ENCODE data around the gene UBE2Q2.

The UBE2Q2 gene

DNA sequence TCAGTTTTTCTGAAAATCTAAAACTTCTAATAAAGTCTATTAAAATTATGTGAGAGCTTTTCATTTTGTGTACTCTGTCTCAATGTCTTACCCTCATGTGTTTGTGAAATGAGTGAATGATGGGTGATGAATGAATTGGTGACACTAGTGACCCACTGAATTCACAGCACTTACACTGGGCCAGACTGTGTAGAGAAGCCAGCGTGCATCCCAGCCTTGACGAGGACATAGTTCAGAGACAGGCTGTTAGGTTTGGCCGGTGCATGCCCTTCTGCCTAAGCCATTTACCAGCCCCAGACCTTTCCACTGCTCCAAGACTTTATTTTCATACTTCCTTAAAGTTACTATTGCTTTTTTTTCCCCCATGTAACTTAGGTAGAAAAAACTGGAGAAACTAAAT is 99.2 kb downstream of the UBE2Q2 start:
- Histone ChIP-seq H3K27ac (no peak overlapping the region), H2AFZ (ENCODE audit: low read depth) (no peak overlapping the region), H3K36me3 (ENCODE audit: insufficient read depth) (no peaks in the 10 kb centered on the region), H4K20me1 (ENCODE audit: insufficient read depth) (no peaks in the 10 kb centered on the region), H3K4me1 (ENCODE audit: low read depth, poor library complexity, severe bottlenecking) (no peaks in the 10 kb centered on the region), H3K9ac (no peak overlapping the region), H3K4me3 (IDR thresholded peaks at IDR 0.05; ENCODE audit: insufficient read depth, low read depth, low read length) (no peak overlapping the region), H3K79me2 (ENCODE audit: insufficient read depth, low read depth) (no peaks in the 10 kb centered on the region), H3K27me3 (ENCODE audit: insufficient read depth, low read depth) (no peaks in the 10 kb centered on the region), H3K4me2 (no peak overlapping the region)
- TF ChIP-seq, protein P1, sequence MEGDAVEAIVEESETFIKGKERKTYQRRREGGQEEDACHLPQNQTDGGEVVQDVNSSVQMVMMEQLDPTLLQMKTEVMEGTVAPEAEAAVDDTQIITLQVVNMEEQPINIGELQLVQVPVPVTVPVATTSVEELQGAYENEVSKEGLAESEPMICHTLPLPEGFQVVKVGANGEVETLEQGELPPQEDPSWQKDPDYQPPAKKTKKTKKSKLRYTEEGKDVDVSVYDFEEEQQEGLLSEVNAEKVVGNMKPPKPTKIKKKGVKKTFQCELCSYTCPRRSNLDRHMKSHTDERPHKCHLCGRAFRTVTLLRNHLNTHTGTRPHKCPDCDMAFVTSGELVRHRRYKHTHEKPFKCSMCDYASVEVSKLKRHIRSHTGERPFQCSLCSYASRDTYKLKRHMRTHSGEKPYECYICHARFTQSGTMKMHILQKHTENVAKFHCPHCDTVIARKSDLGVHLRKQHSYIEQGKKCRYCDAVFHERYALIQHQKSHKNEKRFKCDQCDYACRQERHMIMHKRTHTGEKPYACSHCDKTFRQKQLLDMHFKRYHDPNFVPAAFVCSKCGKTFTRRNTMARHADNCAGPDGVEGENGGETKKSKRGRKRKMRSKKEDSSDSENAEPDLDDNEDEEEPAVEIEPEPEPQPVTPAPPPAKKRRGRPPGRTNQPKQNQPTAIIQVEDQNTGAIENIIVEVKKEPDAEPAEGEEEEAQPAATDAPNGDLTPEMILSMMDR (conservative IDR thresholded peaks at IDR 0.05; ENCODE audit: low read depth, low read length) = no peak

DNA sequence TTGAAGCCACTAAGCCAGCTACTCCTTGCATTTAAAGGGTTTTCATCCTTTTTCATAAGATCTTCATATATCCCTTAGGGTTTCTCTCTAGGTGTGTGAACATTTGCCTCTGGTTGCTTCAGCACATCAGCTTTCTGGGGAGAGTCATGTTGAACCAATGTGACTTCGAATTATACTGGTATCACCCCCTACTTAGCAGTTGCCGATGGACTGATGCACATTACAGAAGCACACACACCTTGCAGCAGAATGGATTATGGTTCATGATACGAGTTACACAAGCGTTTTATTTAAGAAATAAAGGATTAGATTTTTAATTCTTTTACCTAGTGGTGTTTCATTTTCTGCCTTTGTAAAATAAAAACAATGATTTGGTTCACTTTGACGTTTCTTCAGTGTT is 100.0 kb downstream of the UBE2Q2 start:
- no peak overlapping the region for H3K4me2 ChIP-seq
- no peaks in the 10 kb centered on the region for H3K36me3 ChIP-seq (ENCODE audit: insufficient read depth)
- H2AFZ ChIP-seq (ENCODE audit: low read depth) = no peak overlapping the region
- H3K27me3 ChIP-seq (ENCODE audit: insufficient read depth, low read depth) = no peaks in the 10 kb centered on the region
- H3K4me1 ChIP-seq (ENCODE audit: low read depth, poor library complexity, severe bottlenecking) = no peaks in the 10 kb centered on the region
- TF ChIP-seq, protein P1 (conservative IDR thresholded peaks at IDR 0.05; ENCODE audit: low read depth, low read length) = no peak
- no peak overlapping the region for H3K27ac ChIP-seq
- H3K4me3 ChIP-seq (IDR thresholded peaks at IDR 0.05; ENCODE audit: insufficient read depth, low read depth, low read length) = no peak overlapping the region
- H4K20me1 ChIP-seq (ENCODE audit: insufficient read depth) = no peaks in the 10 kb centered on the region
- no peaks in the 10 kb centered on the region for H3K79me2 ChIP-seq (ENCODE audit: insufficient read depth, low read depth)
- no peak overlapping the region for H3K9ac ChIP-seq

DNA sequence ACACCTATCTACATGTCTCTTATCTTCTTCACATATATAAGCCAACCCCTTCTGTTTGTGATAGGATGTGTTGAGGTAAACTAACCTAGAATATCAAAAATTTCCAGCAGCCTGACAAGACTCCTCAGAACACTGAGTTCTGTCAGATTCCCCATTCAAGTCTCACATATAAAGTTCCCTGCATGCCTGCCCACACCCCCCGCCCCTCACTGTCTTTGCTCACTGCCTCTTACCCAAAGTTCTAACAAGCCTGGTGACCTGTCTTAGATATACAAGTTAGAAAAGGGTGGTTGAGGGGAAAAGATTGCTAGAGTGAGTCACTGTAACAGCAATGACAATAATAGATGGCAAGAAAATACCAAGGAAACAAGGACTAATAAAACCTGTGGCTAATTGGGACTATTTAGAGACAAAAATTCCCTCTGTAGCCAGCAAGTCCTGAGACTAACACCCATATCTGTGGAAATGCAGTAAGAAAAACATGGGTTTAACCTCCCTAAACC is 100.5 kb downstream of the UBE2Q2 start:
- Histone ChIP-seq H3K4me1 (ENCODE audit: low read depth, poor library complexity, severe bottlenecking) (no peaks in the 10 kb centered on the region), H3K27me3 (ENCODE audit: insufficient read depth, low read depth) (no peaks in the 10 kb centered on the region), H3K79me2 (ENCODE audit: insufficient read depth, low read depth) (no peaks in the 10 kb centered on the region), H3K36me3 (ENCODE audit: insufficient read depth) (no peaks in the 10 kb centered on the region), H3K27ac (no peak overlapping the region), H2AFZ (ENCODE audit: low read depth) (no peak overlapping the region), H3K9ac (no peak overlapping the region), H3K4me3 (IDR thresholded peaks at IDR 0.05; ENCODE audit: insufficient read depth, low read depth, low read length) (no peak overlapping the region), H4K20me1 (ENCODE audit: insufficient read depth) (no peaks in the 10 kb centered on the region), H3K4me2 (no peak overlapping the region)
- TF ChIP-seq, protein P1 (conservative IDR thresholded peaks at IDR 0.05; ENCODE audit: low read depth, low read length) = no peak

DNA sequence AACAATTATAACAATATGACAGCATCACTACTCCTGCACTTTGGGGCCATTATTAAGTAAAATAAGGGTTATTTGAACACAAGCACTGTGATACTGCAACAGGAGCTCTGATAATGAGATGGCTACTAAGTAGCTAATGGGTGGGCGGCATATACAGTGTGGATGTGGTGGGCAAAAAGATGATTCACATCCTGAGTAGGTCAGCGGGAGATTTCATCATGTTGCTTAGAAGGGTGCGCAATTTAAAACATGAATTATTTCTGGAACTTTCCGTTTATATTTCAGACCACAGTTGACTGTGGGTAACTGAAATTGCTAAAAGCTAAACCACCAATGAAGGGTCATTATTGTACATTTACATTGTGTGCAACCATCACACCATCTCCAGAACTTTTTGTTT is 102.7 kb downstream of the UBE2Q2 start:
- H3K27me3 ChIP-seq (ENCODE audit: insufficient read depth, low read depth) = no peaks in the 10 kb centered on the region
- H3K4me2 ChIP-seq = no peak overlapping the region
- H3K36me3 ChIP-seq (ENCODE audit: insufficient read depth) = no peaks in the 10 kb centered on the region
- no peaks in the 10 kb centered on the region for H3K4me1 ChIP-seq (ENCODE audit: low read depth, poor library complexity, severe bottlenecking)
- no peaks in the 10 kb centered on the region for H4K20me1 ChIP-seq (ENCODE audit: insufficient read depth)
- no peak overlapping the region for H3K4me3 ChIP-seq (IDR thresholded peaks at IDR 0.05; ENCODE audit: insufficient read depth, low read depth, low read length)
- no peak overlapping the region for H2AFZ ChIP-seq (ENCODE audit: low read depth)
- no peak overlapping the region for H3K9ac ChIP-seq
- TF ChIP-seq, protein P1 (conservative IDR thresholded peaks at IDR 0.05; ENCODE audit: low read depth, low read length) = no peak
- H3K79me2 ChIP-seq (ENCODE audit: insufficient read depth, low read depth) = no peaks in the 10 kb centered on the region
- H3K27ac ChIP-seq = no peak overlapping the region
